ENCODE results near the gene BCL2.

GRCh38 chr18:63159590-63159989, 160.0 kb downstream of the BCL2 start:
- no peak for TF ChIP-seq CTCF (IDR thresholded peaks at IDR 0.05)
- TF ChIP-seq ZFX (IDR thresholded peaks at IDR 0.05; ENCODE audit: borderline replicate concordance): no peak
